Measurements from ENCODE around the gene STRN4.

The STRN4 gene

DNA sequence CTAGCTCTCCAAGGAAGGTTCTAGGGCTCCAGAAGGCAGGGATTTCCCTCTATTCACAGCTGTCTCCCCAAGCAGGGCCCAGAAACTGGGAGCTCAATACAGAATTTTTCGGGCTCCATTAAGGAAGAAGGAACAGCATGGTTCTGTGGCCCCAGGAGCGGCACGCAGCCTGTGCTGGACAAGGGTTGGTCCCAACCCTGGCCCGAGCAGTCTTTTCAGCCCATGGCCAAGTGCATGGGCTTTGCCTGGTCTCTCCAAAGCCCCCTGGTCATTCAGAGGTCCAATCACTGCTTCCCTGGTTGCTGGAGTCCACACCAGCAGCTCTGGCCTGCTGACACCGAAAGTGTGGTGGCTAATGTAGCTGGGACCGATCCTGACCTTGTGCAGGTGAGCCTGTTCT is 22.8 kb downstream of the STRN4 start:
- H3K9me3 ChIP-seq (ENCODE audit: insufficient read depth, low read length): no peaks in the 10 kb centered on the region
- H3K4me1 ChIP-seq (ENCODE audit: insufficient read depth, insufficient read length): peaks cover 25% of the 10 kb centered on the region
- H3K4me3 ChIP-seq (ENCODE audit: insufficient read length, low read depth): no peak overlapping the region
- H3K9ac ChIP-seq (ENCODE audit: insufficient read length, low read depth): no peak overlapping the region
- peaks cover 84% of the 10 kb centered on the region for H3K36me3 ChIP-seq (ENCODE audit: insufficient read depth, insufficient read length, low read length)
- no peak for TF ChIP-seq YY1 (IDR thresholded peaks at IDR 0.05; ENCODE audit: insufficient read depth, insufficient read length)
- no peak for TF ChIP-seq ZNF274 (IDR thresholded peaks at IDR 0.05; ENCODE audit: low read depth, low read length)
- no peaks in the 10 kb centered on the region for H3K27me3 ChIP-seq (ENCODE audit: insufficient read depth, insufficient read length)
- DNase-seq (ENCODE audit: low read depth, low spot score): no peak

DNA sequence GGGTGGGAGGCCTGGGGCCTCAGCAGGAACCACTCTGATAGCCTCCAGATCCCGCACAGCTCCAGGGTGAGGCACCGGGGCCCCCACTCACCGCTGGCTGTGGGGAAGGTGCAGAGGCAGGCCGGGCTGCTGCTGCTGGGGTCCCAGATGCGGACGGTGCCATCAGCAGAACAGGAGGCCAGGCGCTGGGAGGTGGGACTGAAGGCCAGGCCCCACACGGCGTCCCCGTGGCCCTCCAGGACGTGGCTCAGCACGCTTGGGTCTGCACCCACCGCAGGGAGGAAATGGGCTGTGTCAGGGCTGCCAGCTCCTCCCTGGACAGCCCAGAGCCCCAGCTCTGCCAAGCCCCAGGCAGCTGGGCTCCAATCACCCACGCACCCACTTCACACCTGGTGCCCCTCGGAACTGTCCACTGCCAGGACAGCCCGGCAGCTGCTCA is 23.2 kb downstream of the STRN4 start:
- Histone ChIP-seq H3K4me1 (ENCODE audit: insufficient read depth, insufficient read length) (peaks cover 22% of the 10 kb centered on the region), H3K36me3 (ENCODE audit: insufficient read depth, insufficient read length, low read length) (peaks cover 83% of the 10 kb centered on the region), H3K4me3 (ENCODE audit: insufficient read length, low read depth) (no peak overlapping the region), H3K9ac (ENCODE audit: insufficient read length, low read depth) (no peak overlapping the region), H3K27me3 (ENCODE audit: insufficient read depth, insufficient read length) (no peaks in the 10 kb centered on the region), H3K9me3 (ENCODE audit: insufficient read depth, low read length) (no peaks in the 10 kb centered on the region)
- TF ChIP-seq SUZ12 (IDR thresholded peaks at IDR 0.05; ENCODE audit: extremely low read depth, insufficient read depth, insufficient read length) (no peak), YY1 (IDR thresholded peaks at IDR 0.05; ENCODE audit: insufficient read depth, insufficient read length) (no peak), ZNF274 (IDR thresholded peaks at IDR 0.05; ENCODE audit: low read depth, low read length) (no peak)
- DNase-seq (ENCODE audit: low read depth, low spot score): no peak

DNA sequence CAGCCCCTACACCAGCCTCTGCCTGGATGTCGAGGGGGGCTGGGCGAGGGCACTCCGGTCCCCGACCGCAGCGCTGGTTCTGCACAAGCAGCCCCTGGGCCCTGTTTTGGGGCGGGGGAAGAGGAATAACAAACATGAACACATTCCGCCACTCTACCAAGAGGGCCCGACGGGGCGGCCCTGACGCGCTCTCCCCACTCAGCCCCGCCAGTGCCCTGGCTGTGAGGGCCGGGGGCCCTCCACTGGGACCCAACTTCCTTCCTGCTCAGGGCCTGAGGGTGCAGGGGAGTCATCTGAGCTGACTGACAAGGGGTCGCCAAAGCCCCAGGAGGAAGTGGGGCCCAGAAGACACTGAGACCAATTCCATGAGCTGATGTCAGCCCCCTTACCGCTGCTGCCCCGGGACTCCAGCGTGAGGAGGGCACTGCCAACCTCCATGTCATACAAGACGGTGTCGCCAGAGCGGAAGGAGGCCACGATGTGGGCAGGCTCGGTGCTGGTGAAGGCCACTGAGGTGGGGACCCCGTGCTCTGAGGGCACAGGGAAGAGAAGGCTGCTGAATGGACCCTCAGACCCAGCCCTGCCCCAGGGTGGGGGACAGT is 23.7 kb downstream of the STRN4 start:
- peaks cover 82% of the 10 kb centered on the region for H3K36me3 ChIP-seq (ENCODE audit: insufficient read depth, insufficient read length, low read length)
- peak overlapping the region; percentile 17 for H3K9ac ChIP-seq (ENCODE audit: insufficient read length, low read depth)

DNA sequence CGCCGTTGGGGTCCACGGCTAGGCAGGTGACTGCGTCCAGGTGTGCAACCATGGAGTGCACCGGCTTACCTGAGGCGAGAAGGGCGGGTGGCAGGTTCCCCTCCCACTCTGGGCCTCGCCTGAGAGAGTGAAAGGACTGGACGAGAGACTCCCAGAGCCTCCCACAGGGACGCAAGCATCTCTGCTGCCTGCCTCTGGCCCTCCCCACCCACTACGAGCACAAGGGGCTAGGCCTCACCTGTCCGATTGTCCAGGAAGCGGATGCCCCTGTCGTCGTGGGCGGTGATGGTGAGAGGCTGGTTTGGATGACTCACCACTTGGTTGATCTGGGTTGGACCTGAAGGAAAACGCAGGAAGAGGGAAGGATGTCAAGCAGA is 24.3 kb downstream of the STRN4 start:
- Histone ChIP-seq H3K9me3 (ENCODE audit: insufficient read depth, low read length) (no peaks in the 10 kb centered on the region), H3K9ac (ENCODE audit: insufficient read length, low read depth) (peak overlapping the region; percentile 17), H3K27me3 (ENCODE audit: insufficient read depth, insufficient read length) (no peaks in the 10 kb centered on the region), H3K4me3 (ENCODE audit: insufficient read length, low read depth) (no peak overlapping the region), H3K4me1 (ENCODE audit: insufficient read depth, insufficient read length) (peaks cover 16% of the 10 kb centered on the region), H3K36me3 (ENCODE audit: insufficient read depth, insufficient read length, low read length) (peaks cover 78% of the 10 kb centered on the region)
- no peak for DNase-seq (ENCODE audit: low read depth, low spot score)
- TF ChIP-seq SUZ12 (IDR thresholded peaks at IDR 0.05; ENCODE audit: extremely low read depth, insufficient read depth, insufficient read length): no peak
- TF ChIP-seq ZNF274 (IDR thresholded peaks at IDR 0.05; ENCODE audit: low read depth, low read length): no peak
- TF ChIP-seq YY1 (IDR thresholded peaks at IDR 0.05; ENCODE audit: insufficient read depth, insufficient read length): no peak

More for the DNA sequence above, 23.7 kb downstream of the STRN4 start:
- Histone ChIP-seq H3K4me3 (ENCODE audit: insufficient read length, low read depth) (no peak overlapping the region), H3K27me3 (ENCODE audit: insufficient read depth, insufficient read length) (no peaks in the 10 kb centered on the region), H3K4me1 (ENCODE audit: insufficient read depth, insufficient read length) (peaks cover 19% of the 10 kb centered on the region), H3K9me3 (ENCODE audit: insufficient read depth, low read length) (no peaks in the 10 kb centered on the region)
- TF ChIP-seq ZNF274 (IDR thresholded peaks at IDR 0.05; ENCODE audit: low read depth, low read length): no peak
- no peak for TF ChIP-seq SUZ12 (IDR thresholded peaks at IDR 0.05; ENCODE audit: extremely low read depth, insufficient read depth, insufficient read length)
- TF ChIP-seq YY1 (IDR thresholded peaks at IDR 0.05; ENCODE audit: insufficient read depth, insufficient read length): no peak
- no peak for DNase-seq (ENCODE audit: low read depth, low spot score)

DNA sequence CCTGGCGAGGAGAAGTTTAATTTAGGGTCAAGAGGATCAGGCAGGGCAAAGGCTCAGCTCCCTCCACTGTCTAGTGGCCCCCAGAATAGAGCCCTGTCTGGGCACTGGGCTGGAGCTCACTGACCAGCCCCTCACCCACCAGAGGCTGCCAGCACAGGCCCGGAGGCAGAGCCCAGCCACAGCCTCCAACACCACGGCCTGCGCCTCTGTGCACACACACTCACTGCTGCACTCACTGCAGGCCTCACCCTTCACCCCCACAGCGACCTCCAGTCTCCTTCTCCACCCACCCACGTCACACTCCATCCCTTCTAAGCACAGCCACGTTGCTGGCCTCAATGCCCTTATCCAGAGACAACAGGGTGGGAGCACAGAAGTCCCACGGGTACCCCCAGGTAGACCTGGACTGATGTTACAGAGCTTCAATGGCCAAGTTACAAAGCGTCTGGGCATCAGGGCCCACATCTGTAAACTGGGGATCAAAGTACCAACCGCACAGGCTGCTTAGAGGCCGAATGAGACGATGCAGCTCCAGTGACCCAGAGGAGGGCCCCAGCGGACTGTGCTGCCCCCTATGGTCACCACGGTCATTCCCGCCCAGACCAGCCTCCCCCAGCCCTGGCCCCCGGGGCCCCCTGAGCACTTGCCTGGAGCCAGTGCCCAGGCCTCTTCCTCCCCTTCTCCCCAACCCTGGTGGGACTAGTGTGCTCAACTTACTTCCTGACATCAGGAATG is 24.8 kb downstream of the STRN4 start:
- Histone ChIP-seq H3K4me1 (ENCODE audit: insufficient read depth, insufficient read length) (peaks cover 10% of the 10 kb centered on the region), H3K9ac (ENCODE audit: insufficient read length, low read depth) (no peak overlapping the region), H3K4me3 (ENCODE audit: insufficient read length, low read depth) (no peak overlapping the region), H3K9me3 (ENCODE audit: insufficient read depth, low read length) (no peaks in the 10 kb centered on the region), H3K27me3 (ENCODE audit: insufficient read depth, insufficient read length) (no peaks in the 10 kb centered on the region), H3K36me3 (ENCODE audit: insufficient read depth, insufficient read length, low read length) (peaks cover 72% of the 10 kb centered on the region)
- no peak for TF ChIP-seq SUZ12 (IDR thresholded peaks at IDR 0.05; ENCODE audit: extremely low read depth, insufficient read depth, insufficient read length)
- TF ChIP-seq ZNF274 (IDR thresholded peaks at IDR 0.05; ENCODE audit: low read depth, low read length): no peak
- no peak for TF ChIP-seq YY1 (IDR thresholded peaks at IDR 0.05; ENCODE audit: insufficient read depth, insufficient read length)
- no peak for DNase-seq (ENCODE audit: low read depth, low spot score)

DNA sequence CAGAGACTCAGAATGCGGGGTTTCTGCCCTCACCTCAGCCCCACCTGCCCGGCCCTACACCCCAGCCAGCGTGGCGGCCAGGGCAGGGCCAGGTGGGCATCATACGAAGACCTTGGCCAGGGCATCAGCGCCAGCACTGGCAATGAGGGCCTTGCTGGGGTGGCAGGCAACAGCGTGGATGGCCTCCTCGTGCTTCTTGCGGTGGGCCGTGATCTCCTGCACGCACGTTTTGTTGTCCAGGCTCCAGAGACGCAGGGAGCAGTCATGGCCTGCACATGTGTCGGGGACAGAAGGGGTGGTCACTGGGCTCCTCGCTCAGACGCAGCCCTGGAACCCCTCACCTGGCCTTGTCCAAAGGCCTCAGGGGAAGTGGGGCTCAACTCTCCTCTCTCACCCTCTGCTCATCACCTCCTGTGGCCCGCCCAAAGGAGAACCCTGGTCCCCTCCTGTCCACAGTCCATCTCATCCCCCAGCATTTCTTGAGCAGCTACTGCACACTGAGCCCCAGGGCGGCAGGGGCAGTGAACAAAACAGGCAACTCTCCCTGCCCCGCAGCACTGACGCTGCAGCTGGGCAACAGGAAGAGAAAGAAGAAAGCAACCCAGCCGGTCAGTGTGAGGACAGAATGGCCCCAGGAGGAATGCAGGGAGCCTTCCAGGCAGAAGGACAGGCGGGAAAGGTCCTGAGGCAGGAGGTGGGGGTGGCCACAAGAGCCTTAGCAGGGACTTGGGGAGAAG is 25.6 kb downstream of the STRN4 start:
- Histone ChIP-seq H3K4me3 (ENCODE audit: insufficient read length, low read depth) (no peak overlapping the region), H3K27me3 (ENCODE audit: insufficient read depth, insufficient read length) (no peaks in the 10 kb centered on the region), H3K9me3 (ENCODE audit: insufficient read depth, low read length) (no peaks in the 10 kb centered on the region), H3K36me3 (ENCODE audit: insufficient read depth, insufficient read length, low read length) (peaks cover 66% of the 10 kb centered on the region), H3K4me1 (ENCODE audit: insufficient read depth, insufficient read length) (peaks cover 9% of the 10 kb centered on the region), H3K9ac (ENCODE audit: insufficient read length, low read depth) (no peak overlapping the region)
- no peak for DNase-seq (ENCODE audit: low read depth, low spot score)
- no peak for TF ChIP-seq ZNF274 (IDR thresholded peaks at IDR 0.05; ENCODE audit: low read depth, low read length)
- TF ChIP-seq YY1 (IDR thresholded peaks at IDR 0.05; ENCODE audit: insufficient read depth, insufficient read length): no peak
- no peak for TF ChIP-seq SUZ12 (IDR thresholded peaks at IDR 0.05; ENCODE audit: extremely low read depth, insufficient read depth, insufficient read length)
